WERI-Rb-1 (cell line): Measurements from ENCODE around the gene ADAM12.
"Not testable (repeated sequence)": the region's sequence is repeated elsewhere in the genome, so short reads cannot be mapped to it uniquely, and the experiment has no call there.

Experiments used
- DNase-seq: peaks from one replicate; pipeline ENCODE4 v3.0.0-alpha.2; 2020
- H3K27ac ChIP-seq: fragments of 250-450 bp; sonication (Bioruptor Pico); 2 replicates; pipeline ENCODE4 v1.5.1; 2020; ENCODE audit warnings: mild to moderate bottlenecking, moderate library complexity
- H3K27me3 ChIP-seq: fragments of 250-450 bp; sonication (Bioruptor Pico); 2 replicates; pipeline ENCODE4 v1.5.1; 2021; ENCODE audit warnings: mild to moderate bottlenecking, low read depth, moderate library complexity; ENCODE audit not compliant: insufficient read depth, severe bottlenecking
- H3K36me3 ChIP-seq: fragments of 250-450 bp; sonication (Bioruptor Pico); 2 replicates; pipeline ENCODE4 v1.5.1; 2020; ENCODE audit warnings: mild to moderate bottlenecking, moderate library complexity
- H3K4me3 ChIP-seq: 2 replicates; pipeline ENCODE4 v1.5.1; 2011; ENCODE audit warnings: low read depth, mild to moderate bottlenecking, control low read depth, low read length
- H3K9me3 ChIP-seq: fragments of 250-450 bp; sonication (Bioruptor Pico); 2 replicates; pipeline ENCODE4 v1.5.1; 2021; ENCODE audit warnings: mild to moderate bottlenecking, moderate library complexity; ENCODE audit not compliant: severe bottlenecking
- TF ChIP-seq, protein P1 (sequence below): IDR thresholded peaks from 2 replicates; pipeline ENCODE4 v1.5.1; 2011; ENCODE audit warnings: low read depth, mild to moderate bottlenecking, control low read depth, inconsistent platforms, low read length

Gene ADAM12

DNA sequence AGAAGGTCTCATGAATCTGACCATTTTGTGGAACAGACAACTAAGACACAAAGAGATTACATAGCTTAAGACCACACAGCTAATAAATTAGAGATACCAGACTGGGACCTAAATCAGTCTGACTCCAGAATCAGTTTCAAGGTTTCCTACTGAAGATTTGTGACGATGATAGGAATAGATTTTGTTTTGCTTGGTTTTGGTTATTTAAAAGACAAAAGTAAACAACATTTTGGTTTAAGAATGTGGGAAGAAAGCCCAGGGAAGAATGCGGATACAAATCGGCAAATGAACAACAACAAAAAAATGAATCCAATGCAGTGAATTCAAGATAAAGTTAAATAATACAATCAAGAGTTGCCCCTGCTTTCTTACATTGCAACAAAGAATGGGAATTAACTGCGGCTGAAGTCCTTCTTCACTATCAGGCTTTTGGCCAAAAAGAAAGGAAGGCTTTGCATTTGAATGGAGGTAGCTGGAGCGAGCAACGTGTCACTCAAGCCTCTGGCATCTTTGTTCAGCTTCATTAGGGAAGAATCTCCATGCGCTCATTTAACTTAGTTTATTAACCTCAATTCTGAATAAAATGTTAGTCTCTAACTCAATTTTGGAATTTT is 210.8 kb downstream of the ADAM12 start:
- Histone ChIP-seq H3K27ac (no peak overlapping the region), H3K36me3 (no peaks in the 10 kb centered on the region), H3K4me3 (no peak overlapping the region), H3K9me3 (no peaks in the 10 kb centered on the region), H3K27me3 (no peaks in the 10 kb centered on the region)
- no peak for DNase-seq
- TF ChIP-seq, protein P1, sequence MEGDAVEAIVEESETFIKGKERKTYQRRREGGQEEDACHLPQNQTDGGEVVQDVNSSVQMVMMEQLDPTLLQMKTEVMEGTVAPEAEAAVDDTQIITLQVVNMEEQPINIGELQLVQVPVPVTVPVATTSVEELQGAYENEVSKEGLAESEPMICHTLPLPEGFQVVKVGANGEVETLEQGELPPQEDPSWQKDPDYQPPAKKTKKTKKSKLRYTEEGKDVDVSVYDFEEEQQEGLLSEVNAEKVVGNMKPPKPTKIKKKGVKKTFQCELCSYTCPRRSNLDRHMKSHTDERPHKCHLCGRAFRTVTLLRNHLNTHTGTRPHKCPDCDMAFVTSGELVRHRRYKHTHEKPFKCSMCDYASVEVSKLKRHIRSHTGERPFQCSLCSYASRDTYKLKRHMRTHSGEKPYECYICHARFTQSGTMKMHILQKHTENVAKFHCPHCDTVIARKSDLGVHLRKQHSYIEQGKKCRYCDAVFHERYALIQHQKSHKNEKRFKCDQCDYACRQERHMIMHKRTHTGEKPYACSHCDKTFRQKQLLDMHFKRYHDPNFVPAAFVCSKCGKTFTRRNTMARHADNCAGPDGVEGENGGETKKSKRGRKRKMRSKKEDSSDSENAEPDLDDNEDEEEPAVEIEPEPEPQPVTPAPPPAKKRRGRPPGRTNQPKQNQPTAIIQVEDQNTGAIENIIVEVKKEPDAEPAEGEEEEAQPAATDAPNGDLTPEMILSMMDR: no peak

- TF ChIP-seq, protein P1: no peak
- Histone ChIP-seq H3K36me3 (no peaks in the 10 kb centered on the region), H3K27ac (no peak overlapping the region), H3K27me3 (no peaks in the 10 kb centered on the region), H3K4me3 (no peak overlapping the region), H3K9me3 (no peaks in the 10 kb centered on the region)
- DNase-seq: no peak
Observed at GRCh38 chr10:126175641-126176262, 212.5 kb downstream of the ADAM12 start.

DNA sequence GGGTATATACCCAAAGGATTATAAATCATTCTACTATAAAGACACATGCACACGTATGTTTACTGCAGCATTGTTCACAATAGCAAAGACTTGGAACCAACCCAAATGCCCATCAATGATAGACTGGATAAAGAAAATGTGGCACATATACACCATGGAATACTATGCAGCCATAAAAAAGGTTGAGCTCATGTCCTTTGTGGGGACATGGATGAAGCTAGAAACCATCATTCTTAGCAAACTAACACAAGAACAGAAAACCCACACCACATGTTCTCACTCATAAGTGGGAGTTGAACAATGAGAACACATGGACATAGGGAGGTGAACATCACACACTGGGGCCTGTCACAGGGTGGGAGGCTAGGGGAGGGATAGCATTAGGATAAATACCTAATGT is 215.5 kb downstream of the ADAM12 start:
- H3K9me3 ChIP-seq, H3K27ac ChIP-seq, H3K27me3 ChIP-seq, H3K4me3 ChIP-seq, DNase-seq, H3K36me3 ChIP-seq: not testable (repeated sequence)

DNA sequence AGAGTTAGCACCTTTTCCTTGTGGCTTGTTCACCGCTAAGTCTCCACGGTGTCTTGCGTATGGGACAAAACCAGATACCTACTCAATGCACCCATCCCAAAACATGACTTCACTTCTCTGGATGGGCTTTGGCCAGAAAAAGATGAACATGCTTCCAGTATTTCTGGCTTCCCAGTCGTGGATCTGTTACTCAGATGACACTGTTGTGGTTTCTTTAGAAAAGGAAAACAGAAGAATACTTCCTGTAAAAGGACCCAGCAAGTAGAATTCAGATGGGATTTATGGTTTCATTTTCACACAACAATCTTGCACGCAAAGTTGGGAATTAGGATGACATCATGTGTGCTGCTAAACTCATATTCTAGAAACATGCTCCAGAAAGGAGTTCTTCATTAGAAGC is 216.7 kb downstream of the ADAM12 start:
- TF ChIP-seq, protein P1: no peak
- H3K4me3 ChIP-seq: no peak overlapping the region
- H3K27me3 ChIP-seq: no peaks in the 10 kb centered on the region
- H3K9me3 ChIP-seq: no peaks in the 10 kb centered on the region
- H3K36me3 ChIP-seq: no peaks in the 10 kb centered on the region
- no peak overlapping the region for H3K27ac ChIP-seq
- no peak for DNase-seq

- no peaks in the 10 kb centered on the region for H3K9me3 ChIP-seq
- H3K36me3 ChIP-seq: no peaks in the 10 kb centered on the region
- H3K27ac ChIP-seq: peak overlapping the region; percentile 19
- H3K4me3 ChIP-seq: no peak overlapping the region
- H3K27me3 ChIP-seq: no peaks in the 10 kb centered on the region
- DNase-seq: no peak
- TF ChIP-seq, protein P1: no peak
Observed at GRCh38 chr10:126170776-126171175, 217.5 kb downstream of the ADAM12 start.

DNA sequence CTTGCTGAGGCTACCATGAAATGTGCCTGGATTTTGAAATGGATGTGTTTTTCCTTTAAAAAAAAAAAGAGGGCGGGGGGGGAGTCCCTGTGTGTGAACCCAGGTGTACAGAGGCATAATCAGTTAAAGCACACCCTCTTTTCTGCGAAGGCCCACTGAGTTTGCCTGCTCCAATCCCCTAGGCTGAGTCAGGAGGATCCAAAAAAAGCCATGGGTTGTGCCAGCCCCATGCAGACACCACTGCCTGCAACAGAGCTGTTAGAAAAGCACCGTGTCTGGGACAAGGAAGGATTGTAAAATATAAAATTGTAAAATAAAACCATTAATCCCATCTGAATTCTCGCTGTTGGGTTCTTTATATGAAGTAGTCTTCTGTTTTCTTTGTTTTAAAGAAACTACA is 217.9 kb downstream of the ADAM12 start:
- Histone ChIP-seq H3K27me3 (no peaks in the 10 kb centered on the region), H3K27ac (peak overlapping the region; percentile 19), H3K36me3 (no peaks in the 10 kb centered on the region), H3K4me3 (no peak overlapping the region), H3K9me3 (no peaks in the 10 kb centered on the region)
- DNase-seq: no peak
- TF ChIP-seq, protein P1: no peak
